Left ventricle myocardium inferior (tissue), 1 donor: ENCODE results near the gene EME2. TPM values are rescaled to one million over a fixed set of nuclear protein-coding genes. Genes with fewer than 3 reads are reported as not detected.

Experiments used
- DNase-seq: peaks from one replicate; pipeline ENCODE4 v3.0.0-alpha.2; 2020
- H3K27ac ChIP-seq: fragments of 200-600 bp; replicated peaks from 2 replicates; pipeline ENCODE4 v1.8.0; 2021
- H3K27me3 ChIP-seq: fragments of 200-600 bp; 2 replicates; pipeline ENCODE4 v1.8.0; 2021; ENCODE audit warnings: low read depth
- H3K36me3 ChIP-seq: fragments of 200-600 bp; 2 replicates; pipeline ENCODE4 v1.8.0; 2021
- H3K4me1 ChIP-seq: fragments of 200-600 bp; 2 replicates; pipeline ENCODE4 v1.8.0; 2021
- H3K4me3 ChIP-seq: fragments of 200-600 bp; 2 replicates; pipeline ENCODE4 v1.8.0; 2021; ENCODE audit warnings: mild to moderate bottlenecking, moderate library complexity
- H3K9me3 ChIP-seq: fragments of 200-600 bp; replicated peaks from 2 replicates; pipeline ENCODE4 v1.8.0; 2021
- intact Hi-C: fragments of 100-400 bp; cut with micrococcal nuclease; formaldehyde crosslinking; loops from one replicate; pipeline ENCODE4 v1.11.0; 2022
- total RNA-seq: library from RNA; stranded (reverse); fragmentation: NEBNext Ultra II Directional; extraction: Animal tissue kit (Norgen Biotek cat#: 25700); gene quantifications from one replicate; pipeline ENCODE4 v1.2.1, GENCODE V29; 2021
- TF ChIP-seq, protein P1 (sequence below): fragments of 200-600 bp; IDR thresholded peaks from 2 replicates; pipeline ENCODE4 v1.8.0; 2021; ENCODE audit warnings: antibody characterized with exemption, mild to moderate bottlenecking, borderline replicate concordance
- donor health status: DM: no; HTN: yes; CAD: no; lungs with severe emphysema.

EME2 gene
- total RNA-seq, 1 donor from 2014 or later = 7.4 TPM

DNA sequence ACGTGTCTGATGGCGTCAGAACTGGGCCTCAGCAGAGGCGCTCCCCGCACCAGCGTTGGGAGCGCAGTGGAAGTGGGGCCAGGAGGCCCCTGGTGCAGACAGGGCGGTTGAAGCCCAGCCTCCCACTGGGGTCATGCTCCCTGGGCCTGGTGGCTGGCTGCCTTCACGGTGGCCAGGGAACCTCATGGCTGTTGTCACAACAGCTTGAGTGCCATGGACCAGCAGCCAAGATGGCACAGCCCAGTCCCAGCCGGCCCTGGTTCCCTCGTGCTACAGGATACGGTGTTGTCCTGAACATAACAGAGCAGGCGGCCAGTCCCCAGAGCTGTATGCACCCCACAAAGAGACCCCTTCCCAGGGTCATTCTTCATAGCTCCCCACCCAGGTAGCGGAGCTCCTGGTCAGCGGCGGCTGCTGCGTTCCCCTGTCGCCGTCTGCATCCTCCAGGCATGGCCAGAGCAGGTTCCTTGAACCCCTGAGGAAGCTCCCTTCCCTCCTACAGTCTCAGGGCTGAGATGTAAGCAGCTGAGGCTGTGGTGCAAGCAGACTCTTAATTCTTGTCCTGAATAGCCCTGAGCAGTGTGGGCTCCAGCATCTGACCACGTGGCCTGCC lies 31.0 kb upstream of the EME2 start:
- no peak for DNase-seq

DNA sequence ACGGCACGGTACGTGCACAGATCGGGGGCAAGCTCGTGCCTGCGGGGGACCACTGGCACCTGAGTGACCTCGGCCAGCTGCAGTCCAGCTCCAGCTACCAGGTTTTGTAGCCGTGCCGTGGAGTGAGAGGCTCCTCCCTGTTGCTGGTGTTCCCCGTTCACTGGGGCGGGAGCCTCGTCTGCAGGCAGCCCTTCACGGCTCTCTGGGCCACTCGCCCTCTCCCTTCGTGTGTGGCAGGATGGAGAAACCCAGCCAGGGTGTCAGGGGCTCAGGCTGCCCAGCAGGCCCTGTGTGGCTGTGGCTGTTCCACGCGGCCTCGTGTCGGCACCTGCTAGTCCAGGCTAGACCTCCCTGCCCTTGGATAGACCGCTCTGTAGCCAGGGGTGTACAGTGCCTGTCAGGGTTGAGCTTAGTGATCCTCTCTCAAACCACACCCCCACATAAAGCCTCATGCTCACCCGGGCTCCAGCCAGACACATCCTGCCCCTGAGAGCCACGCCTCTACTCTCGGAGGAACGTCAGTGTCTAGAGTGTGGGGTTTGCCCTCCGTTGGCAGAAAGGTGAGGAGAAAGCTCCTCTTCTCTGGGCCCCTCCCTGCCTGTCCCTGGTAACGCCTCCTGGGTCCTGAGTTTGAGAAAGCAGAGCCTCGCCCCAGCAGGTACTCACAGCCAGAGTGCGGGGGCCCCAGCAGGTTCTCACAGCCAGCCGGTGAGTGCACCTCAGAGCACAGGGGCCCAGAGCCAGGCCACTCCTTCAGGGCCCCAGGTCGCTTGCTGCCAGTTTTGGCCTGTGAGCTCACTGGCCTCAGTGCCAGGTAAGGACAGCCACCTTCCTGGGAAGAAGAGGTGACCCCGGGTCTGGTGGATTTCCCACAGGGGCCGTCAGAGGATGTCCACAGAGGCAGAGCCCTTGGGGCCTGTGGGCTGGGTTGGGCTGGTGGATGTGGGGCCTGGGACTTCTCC lies 29.0 kb upstream of the EME2 start:
- H3K27me3 ChIP-seq = no peaks in the 10 kb centered on the region
- intact Hi-C loops = no loop called here
- H3K27ac ChIP-seq = no peak overlapping the region
- TF ChIP-seq, protein P1, sequence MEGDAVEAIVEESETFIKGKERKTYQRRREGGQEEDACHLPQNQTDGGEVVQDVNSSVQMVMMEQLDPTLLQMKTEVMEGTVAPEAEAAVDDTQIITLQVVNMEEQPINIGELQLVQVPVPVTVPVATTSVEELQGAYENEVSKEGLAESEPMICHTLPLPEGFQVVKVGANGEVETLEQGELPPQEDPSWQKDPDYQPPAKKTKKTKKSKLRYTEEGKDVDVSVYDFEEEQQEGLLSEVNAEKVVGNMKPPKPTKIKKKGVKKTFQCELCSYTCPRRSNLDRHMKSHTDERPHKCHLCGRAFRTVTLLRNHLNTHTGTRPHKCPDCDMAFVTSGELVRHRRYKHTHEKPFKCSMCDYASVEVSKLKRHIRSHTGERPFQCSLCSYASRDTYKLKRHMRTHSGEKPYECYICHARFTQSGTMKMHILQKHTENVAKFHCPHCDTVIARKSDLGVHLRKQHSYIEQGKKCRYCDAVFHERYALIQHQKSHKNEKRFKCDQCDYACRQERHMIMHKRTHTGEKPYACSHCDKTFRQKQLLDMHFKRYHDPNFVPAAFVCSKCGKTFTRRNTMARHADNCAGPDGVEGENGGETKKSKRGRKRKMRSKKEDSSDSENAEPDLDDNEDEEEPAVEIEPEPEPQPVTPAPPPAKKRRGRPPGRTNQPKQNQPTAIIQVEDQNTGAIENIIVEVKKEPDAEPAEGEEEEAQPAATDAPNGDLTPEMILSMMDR = no peak
- peaks cover 59% of the 10 kb centered on the region for H3K36me3 ChIP-seq
- no peak overlapping the region for H3K4me3 ChIP-seq
- no peak for DNase-seq
- H3K4me1 ChIP-seq = no peaks in the 10 kb centered on the region
- H3K9me3 ChIP-seq = no peaks in the 10 kb centered on the region

More for the DNA sequence above, 31.0 kb upstream of the EME2 start:
- TF ChIP-seq, protein P1 = no peak
- Histone ChIP-seq H3K27me3 (no peaks in the 10 kb centered on the region), H3K9me3 (no peaks in the 10 kb centered on the region), H3K36me3 (peaks cover 39% of the 10 kb centered on the region), H3K4me1 (no peaks in the 10 kb centered on the region), H3K4me3 (no peak overlapping the region), H3K27ac (no peak overlapping the region)
- intact Hi-C loops = no loop called here

DNA sequence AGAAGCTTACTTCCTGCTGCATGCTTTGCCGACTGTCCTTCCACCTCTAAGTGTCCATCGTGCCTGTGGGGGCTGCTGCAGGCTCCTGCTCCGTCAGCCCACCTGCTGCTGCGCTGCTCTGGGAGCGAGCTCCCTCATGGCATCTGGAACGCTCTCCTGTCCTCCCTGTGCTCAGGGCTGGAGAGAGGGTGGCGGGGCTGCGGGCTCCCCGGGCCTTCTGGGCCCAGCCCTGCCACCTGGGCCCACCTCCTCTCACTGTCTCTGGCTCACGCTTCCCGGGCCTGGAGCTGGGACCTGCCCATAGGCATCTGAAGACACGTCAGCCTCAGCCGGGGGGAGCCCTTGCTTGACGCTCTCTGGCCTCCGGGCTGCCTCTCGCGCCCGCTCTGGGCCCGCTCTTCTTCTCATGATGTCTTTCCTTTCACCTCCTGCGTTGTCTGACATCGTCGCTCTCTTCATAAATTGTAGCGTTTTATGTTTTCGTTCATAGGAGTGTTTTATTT lies 28.2 kb upstream of the EME2 start:
- Histone ChIP-seq H3K27me3 (no peaks in the 10 kb centered on the region), H3K36me3 (peaks cover 66% of the 10 kb centered on the region), H3K4me3 (no peak overlapping the region), H3K9me3 (no peaks in the 10 kb centered on the region), H3K4me1 (no peaks in the 10 kb centered on the region), H3K27ac (no peak overlapping the region)
- TF ChIP-seq, protein P1 = no peak
- intact Hi-C loops = no loop called here
- no peak for DNase-seq

DNA sequence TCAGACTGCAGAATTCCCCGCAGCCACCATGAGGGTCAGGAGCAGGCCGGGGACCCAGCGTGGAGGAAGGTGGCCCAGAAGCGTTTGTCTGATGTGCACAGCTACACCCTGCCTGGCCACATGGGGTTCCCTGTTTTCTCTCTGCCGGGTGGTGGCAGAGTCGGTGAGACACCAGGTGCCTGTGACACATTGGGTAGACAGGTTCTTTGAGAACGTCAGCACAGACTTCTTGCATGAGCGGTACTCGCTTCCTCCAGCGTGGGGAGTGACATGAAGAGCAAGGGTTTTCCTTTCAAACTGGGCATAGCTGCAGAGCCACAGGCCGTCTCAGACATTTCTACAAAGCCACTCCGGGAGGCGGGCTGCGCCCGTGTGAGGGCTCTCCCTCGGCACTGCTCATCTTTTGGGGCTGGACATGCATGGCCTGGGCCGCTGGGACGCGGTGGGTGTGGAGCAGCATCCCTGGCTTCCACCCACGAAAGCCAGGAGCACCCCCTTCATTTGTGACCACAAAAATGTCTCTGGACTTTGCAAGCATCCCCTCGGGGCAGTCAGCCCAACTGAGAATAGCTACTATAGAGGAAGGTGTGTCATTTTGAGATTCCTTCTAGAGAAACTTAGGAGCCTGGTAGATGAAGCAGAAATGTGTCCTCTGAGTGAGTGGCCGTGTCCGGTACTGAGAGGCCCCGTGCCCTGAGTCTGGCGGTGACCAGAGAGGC lies 27.3 kb upstream of the EME2 start:
- Histone ChIP-seq H3K4me1 (no peaks in the 10 kb centered on the region), H3K4me3 (no peak overlapping the region), H3K27ac (no peak overlapping the region), H3K36me3 (peaks cover 76% of the 10 kb centered on the region), H3K9me3 (no peaks in the 10 kb centered on the region), H3K27me3 (no peaks in the 10 kb centered on the region)
- TF ChIP-seq, protein P1 = no peak
- no peak for DNase-seq
- intact Hi-C loops = no loop called here

DNA sequence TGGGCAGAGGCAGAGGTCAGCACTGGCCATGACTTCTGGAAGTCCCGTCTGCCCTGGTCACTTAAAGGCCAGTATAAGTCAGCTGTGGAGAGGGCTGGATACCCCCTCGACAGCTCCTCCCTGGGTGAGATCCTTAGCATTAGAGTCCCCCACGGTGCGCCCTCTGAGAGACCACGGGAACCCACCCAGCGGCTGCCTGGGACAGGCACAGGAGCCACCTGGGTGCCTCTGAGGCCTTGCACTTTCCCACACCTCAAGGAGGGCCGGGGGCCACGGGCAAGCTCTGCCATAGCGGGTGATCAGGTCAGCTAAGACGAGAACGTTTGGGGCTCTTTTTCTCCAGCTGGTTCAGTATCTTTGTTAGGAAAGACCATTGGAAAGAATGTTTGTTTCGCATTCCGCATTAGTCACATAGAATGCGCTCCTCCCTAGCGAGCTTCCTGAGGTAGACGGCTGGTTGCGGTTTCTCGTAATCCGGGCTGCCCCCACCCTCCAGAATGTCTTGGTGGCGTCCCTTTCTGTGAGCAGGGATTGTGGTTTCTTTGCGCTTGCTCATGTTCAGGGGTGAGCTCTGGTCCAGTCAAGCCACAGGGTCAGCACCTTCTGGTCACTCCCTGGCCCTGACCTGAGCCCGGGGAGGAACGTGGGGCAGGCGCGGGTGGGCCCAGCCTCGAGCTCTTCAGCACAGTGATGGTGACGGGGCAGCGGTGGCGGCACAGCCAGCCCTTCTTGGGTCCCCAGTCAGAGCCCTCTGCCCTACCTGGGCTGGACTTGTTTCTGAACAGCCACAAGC lies 26.5 kb upstream of the EME2 start:
- TF ChIP-seq, protein P1 = no peak
- Histone ChIP-seq H3K4me1 (no peaks in the 10 kb centered on the region), H3K27ac (no peak overlapping the region), H3K9me3 (no peaks in the 10 kb centered on the region), H3K36me3 (peaks cover 80% of the 10 kb centered on the region), H3K4me3 (no peak overlapping the region), H3K27me3 (no peaks in the 10 kb centered on the region)
- no peak for DNase-seq
- intact Hi-C loops = no loop called here
